ENCODE measurements around the gene POU4F1.
"Not testable (repeated sequence)": the region's sequence is repeated elsewhere in the genome, so short reads cannot be mapped to it uniquely, and the experiment has no call there.

Gene POU4F1

GRCh38 chr13:78603240-78603957 lies at the start of gene POU4F1:
TSS of gene POU4F1 (minus strand) at chr13:78603552. CDS start at chr13:78603326, 226 bp downstream.
- DNase-seq (ENCODE audit: low read depth in 1 of 2, low spot score in 1 of 2), result peak in 1 of 2 donors; percentile 45

- DNase-seq (ENCODE audit: low read depth in 1 of 2, low spot score in 1 of 2), result no peak
These were observed 49.3 kb upstream of the POU4F1 start for GRCh38 chr13:78652651-78653050.

GRCh38 chr13:78650717-78651083 lies 47.3 kb upstream of the POU4F1 start:
- DNase-seq (ENCODE audit: low read depth in 1 of 2, low spot score in 1 of 2), result no peak

GRCh38 chr13:78649997-78650716 lies 46.8 kb upstream of the POU4F1 start:
- DNase-seq (ENCODE audit: low read depth in 1 of 2, low spot score in 1 of 2), result no peak

GRCh38 chr13:78647109-78647678 lies 43.8 kb upstream of the POU4F1 start:
- DNase-seq (ENCODE audit: low read depth in 1 of 2, low spot score in 1 of 2), result not testable (repeated sequence)

GRCh38 chr13:78638216-78638615 lies 34.9 kb upstream of the POU4F1 start:
- DNase-seq (ENCODE audit: low read depth in 1 of 2, low spot score in 1 of 2), result no peak

- DNase-seq (ENCODE audit: low read depth in 1 of 2, low spot score in 1 of 2), result no peak
These were observed 33.1 kb upstream of the POU4F1 start for GRCh38 chr13:78636495-78636894.

- DNase-seq (ENCODE audit: low read depth in 1 of 2, low spot score in 1 of 2), result no peak
These were observed 29.6 kb upstream of the POU4F1 start for GRCh38 chr13:78632996-78633395.

- DNase-seq (ENCODE audit: low read depth in 1 of 2, low spot score in 1 of 2), result no peak
These were observed 27.7 kb upstream of the POU4F1 start for GRCh38 chr13:78631077-78631476.

- no peak for DNase-seq (ENCODE audit: low read depth in 1 of 2, low spot score in 1 of 2)
These were observed 27.2 kb upstream of the POU4F1 start for GRCh38 chr13:78630511-78630910.

GRCh38 chr13:78625384-78625783 lies 22.0 kb upstream of the POU4F1 start:
- no peak for DNase-seq (ENCODE audit: low read depth in 1 of 2, low spot score in 1 of 2)

- no peak for DNase-seq (ENCODE audit: low read depth in 1 of 2, low spot score in 1 of 2)
These were observed 19.8 kb upstream of the POU4F1 start for GRCh38 chr13:78623132-78623531.

- DNase-seq (ENCODE audit: low read depth in 1 of 2, low spot score in 1 of 2), result no peak
These were observed 17.7 kb upstream of the POU4F1 start for GRCh38 chr13:78620936-78621470.

- DNase-seq (ENCODE audit: low read depth in 1 of 2, low spot score in 1 of 2), result no peak
These were observed 15.1 kb upstream of the POU4F1 start for GRCh38 chr13:78618411-78618810.

- no peak for DNase-seq (ENCODE audit: low read depth in 1 of 2, low spot score in 1 of 2)
These were observed 7.7 kb upstream of the POU4F1 start for GRCh38 chr13:78611040-78611439.

GRCh38 chr13:78610381-78610883 lies 7.1 kb upstream of the POU4F1 start:
- no peak for DNase-seq (ENCODE audit: low read depth in 1 of 2, low spot score in 1 of 2)

GRCh38 chr13:78609464-78610205 lies 6.3 kb upstream of the POU4F1 start:
- DNase-seq (ENCODE audit: low read depth in 1 of 2, low spot score in 1 of 2), result no peak

- DNase-seq (ENCODE audit: low read depth in 1 of 2, low spot score in 1 of 2), result no peak
These were observed 5.5 kb upstream of the POU4F1 start for GRCh38 chr13:78608688-78609463.

GRCh38 chr13:78608252-78608687 lies 4.9 kb upstream of the POU4F1 start:
- no peak for DNase-seq (ENCODE audit: low read depth in 1 of 2, low spot score in 1 of 2)
